GM23338 (cell line): ENCODE results near the gene TFAP2A. TPM values are rescaled to one million over a fixed set of nuclear protein-coding genes. Genes with fewer than 3 reads are reported as not detected.
A peak's percentile ranks its signal among the peaks of the same experiment; 100 is the strongest.

Experiments used
- ATAC-seq: fragments of 200-7000 bp; cut with Tn5 transposase; 3 replicates; pipeline ENCODE4 v1.9.1; 2020
- DNase-seq: peaks from one replicate; pipeline ENCODE4 v3.0.0-alpha.2; 2015; ENCODE audit warnings: low spot score
- H2AFZ ChIP-seq: fragments of 200-600 bp; sonication (generic); 2 replicates; pipeline ENCODE4 v1.8.0; 2016; ENCODE audit warnings: antibody characterized with exemption, mild to moderate bottlenecking, moderate library complexity
- H3F3A ChIP-seq: fragments of 200-600 bp; sonication (generic); replicated peaks from 2 replicates; pipeline ENCODE4 v1.8.0; 2017; ENCODE audit warnings: antibody characterized with exemption, mixed run types, low read depth
- H3K27ac ChIP-seq: fragments of 200-600 bp; sonication (generic); 2 replicates; pipeline ENCODE4 v1.6.1; 2016; ENCODE audit warnings: low read depth
- H3K27me3 ChIP-seq: fragments of 200-600 bp; sonication (generic); 2 replicates; pipeline ENCODE4 v1.8.0; 2016; ENCODE audit warnings: mild to moderate bottlenecking, mixed run types, moderate library complexity; ENCODE audit not compliant: insufficient read depth
- H3K36me3 ChIP-seq: fragments of 200-600 bp; sonication (generic); 2 replicates; pipeline ENCODE4 v1.8.0; 2016; ENCODE audit warnings: mild to moderate bottlenecking; ENCODE audit not compliant: insufficient read depth
- H3K4me1 ChIP-seq: fragments of 200-600 bp; sonication (generic); 2 replicates; pipeline ENCODE4 v1.8.0; 2016; ENCODE audit warnings: mild to moderate bottlenecking, moderate library complexity; ENCODE audit not compliant: insufficient read depth
- H3K4me2 ChIP-seq: fragments of 200-600 bp; sonication (generic); 2 replicates; pipeline ENCODE4 v1.7.1; 2017; ENCODE audit warnings: mixed run types
- H3K4me3 ChIP-seq: fragments of 200-600 bp; sonication (generic); 2 replicates; pipeline ENCODE4 v1.6.1; 2016; ENCODE audit warnings: mixed run types
- H3K79me2 ChIP-seq: fragments of 200-600 bp; sonication (generic); replicated peaks from 2 replicates; pipeline ENCODE4 v1.8.0; 2017; ENCODE audit warnings: mild to moderate bottlenecking; ENCODE audit not compliant: insufficient read depth
- H3K9me2 ChIP-seq: fragments of 200-600 bp; sonication (generic); 2 replicates; pipeline ENCODE4 v1.8.0; 2017; ENCODE audit not compliant: insufficient read depth
- H4K20me1 ChIP-seq: fragments of 200-600 bp; sonication (generic); replicated peaks from 2 replicates; pipeline ENCODE4 v1.8.0; 2017; ENCODE audit warnings: mild to moderate bottlenecking; ENCODE audit not compliant: insufficient read depth
- H3K27ac Mint-ChIP-seq: 2 replicates; pipeline ENCODE4 v1.8.0; 2020; ENCODE audit warnings: inconsistent platforms, mild to moderate bottlenecking, moderate library complexity, mixed read lengths
- H3K27me3 Mint-ChIP-seq: 3 replicates; pipeline ENCODE4 v1.8.0; 2022; ENCODE audit warnings: low read depth, mild to moderate bottlenecking, moderate library complexity, mixed read lengths, inconsistent platforms; ENCODE audit not compliant: insufficient read depth, poor library complexity
- H3K36me3 Mint-ChIP-seq: 3 replicates; pipeline ENCODE4 v1.8.0; 2021; ENCODE audit warnings: low read depth, mild to moderate bottlenecking, inconsistent platforms, moderate library complexity, mixed read lengths
- H3K4me1 Mint-ChIP-seq: 3 replicates; pipeline ENCODE4 v1.8.0; 2020; ENCODE audit warnings: mild to moderate bottlenecking, inconsistent platforms, mixed read lengths
- H3K4me3 Mint-ChIP-seq: 3 replicates; pipeline ENCODE4 v1.8.0; 2021; ENCODE audit warnings: moderate library complexity, mild to moderate bottlenecking, inconsistent platforms, mixed read lengths
- H3K9me3 Mint-ChIP-seq: 3 replicates; pipeline ENCODE4 v1.8.0; 2020; ENCODE audit warnings: moderate library complexity, mild to moderate bottlenecking, inconsistent platforms, mixed read lengths
- CREB1 ChIP-seq: fragments of 250-450 bp; sonication (Bioruptor Pico); IDR thresholded peaks from 2 replicates; pipeline ENCODE4 v1.5.0; 2020; ENCODE audit warnings: low read depth, mild to moderate bottlenecking, moderate library complexity
- CTCF ChIP-seq, 2 experiments: fragments of 200-600 bp in 1 of 2; sonication (generic) in 1 of 2; conservative IDR thresholded peaks; 2 replicates each; pipeline versions ENCODE4 v1.5.1 to v1.6.1; 2016 to 2017; ENCODE audit warnings: antibody characterized with exemption in 2 of 2, low read depth in 2 of 2, mild to moderate bottlenecking in 2 of 2, moderate library complexity in 1 of 2
- EZH2phosphoT487 ChIP-seq: fragments of 200-600 bp; sonication (generic); IDR thresholded peaks from one replicate; pipeline ENCODE4 v1.8.1; 2018; ENCODE audit warnings: antibody characterized with exemption; ENCODE audit not compliant: unreplicated experiment
- JUNB ChIP-seq: IDR thresholded peaks from one replicate; pipeline ENCODE4 v1.6.1; 2016; ENCODE audit warnings: antibody characterized with exemption; ENCODE audit not compliant: unreplicated experiment
- NANOG ChIP-seq: IDR thresholded peaks from 2 replicates; pipeline ENCODE4 v1.6.1; 2016; ENCODE audit warnings: antibody characterized with exemption, borderline replicate concordance
- POLR2AphosphoS5 ChIP-seq: IDR thresholded peaks from 2 replicates; pipeline ENCODE4 v1.6.1; 2016; ENCODE audit warnings: antibody characterized with exemption, low read depth
- STAT1 ChIP-seq: IDR thresholded peaks from one replicate; pipeline ENCODE4 v1.6.1; 2016; ENCODE audit warnings: antibody characterized with exemption; ENCODE audit not compliant: unreplicated experiment
- ZNF331 ChIP-seq: fragments of 250-450 bp; sonication (Bioruptor Pico); IDR thresholded peaks from 2 replicates; pipeline ENCODE4 v1.5.0; 2020; ENCODE audit warnings: low read depth, mild to moderate bottlenecking, moderate library complexity
- ZNF462 ChIP-seq: fragments of 250-450 bp; sonication (Bioruptor Pico); IDR thresholded peaks from 2 replicates; pipeline ENCODE4 v1.5.0; 2020; ENCODE audit warnings: mild to moderate bottlenecking, moderate library complexity
- polyA plus RNA-seq: library from polyadenylated mRNA; unstranded; fragments of >200 nt; fragmentation: Nextera tagmentation; extraction: Ambion mirVana; gene quantifications from 2 replicates; pipeline ENCODE4 v1.2.1, GENCODE V29; 2016
- total RNA-seq: library from RNA; depleted of rRNA; stranded (reverse); fragments of >200 nt; shearing (Covaris generic); gene quantifications from 2 replicates; pipeline ENCODE4 v1.2.3, GENCODE V29; 2014

TFAP2A gene
- total and polyA plus RNA-seq, 2 experiments from 2014 or later = not detected

GRCh38 chr6:10460096-10460495, 45.2 kb upstream of the TFAP2A start (continued):
- TF ChIP-seq ZNF462 (CRISPR knock-in tag) = no peak
- no peak for TF ChIP-seq NANOG
- no peak for TF ChIP-seq CREB1 (CRISPR knock-in tag)

- no peak for DNase-seq
- Histone ChIP-seq H3K4me1 (peaks cover 3% of the 10 kb centered on the region), H3K4me3 (no peak overlapping the region), H3K27ac (no peak overlapping the region), H2AFZ (peak overlapping the region; percentile 97; the same call in 1 of the 2 replicates), H4K20me1 (no peaks in the 10 kb centered on the region), H3K27me3 (no peaks in the 10 kb centered on the region), H3K79me2 (no peaks in the 10 kb centered on the region), H3K9me2 (no peaks in the 10 kb centered on the region), H3K4me2 (no peak overlapping the region), H3F3A (no peaks in the 10 kb centered on the region), H3K36me3 (no peaks in the 10 kb centered on the region)
- no peak for TF ChIP-seq POLR2AphosphoS5
- TF ChIP-seq CTCF (conservative IDR thresholded peaks at IDR 0.05; ENCODE audit: low read depth in 2 of 2) = no peak
- TF ChIP-seq EZH2phosphoT487 = no peak
- TF ChIP-seq ZNF331 (CRISPR knock-in tag) = no peak
- TF ChIP-seq STAT1 = no peak
- no peak for TF ChIP-seq JUNB
- Mint-ChIP-seq H3K27me3 (peaks cover 5% of the 10 kb centered on the region), H3K4me3 (no peak overlapping the region), H3K36me3 (no peaks in the 10 kb centered on the region), H3K27ac (no peak overlapping the region), H3K4me1 (peaks cover 4% of the 10 kb centered on the region; the same call in 2 of the 3 replicates), H3K9me3 (no peaks in the 10 kb centered on the region)
- no peak for ATAC-seq
These were observed 43.4 kb upstream of the TFAP2A start for GRCh38 chr6:10458287-10458686.
